OCI-LY1 (cell line): ENCODE results near the gene SNAP25.

ENCODE experiments used
- CTCF ChIP-seq: fragments of 200-600 bp; sonication (generic), shearing (Covaris generic); IDR thresholded peaks from 2 replicates; pipeline ENCODE4 v1.5.1; 2017; ENCODE audit warnings: mild to moderate bottlenecking, antibody characterized with exemption, low read length, moderate library complexity, mixed read lengths
- EZH2 ChIP-seq: fragments of 200-600 bp; sonication (generic), shearing (Covaris generic); IDR thresholded peaks from 2 replicates; pipeline ENCODE4 v1.8.0; 2017; ENCODE audit warnings: borderline replicate concordance, mixed run types, mild to moderate bottlenecking, antibody characterized with exemption, low read length, moderate library complexity, mixed read lengths

- TF ChIP-seq CTCF (no peak), EZH2 (no peak)
These were observed 28.2 kb upstream of the SNAP25 start for GRCh38 chr20:10190456-10190855.
